HL-60/S4 treated with phorbol 12-myristate 13-acetate at 8.2 ng/mL for 4 days and 3 days (cell line): ENCODE results near the gene EPHA3.

Experiments used
- in situ Hi-C: fragments of 300-500 bp; cut with MboI; formaldehyde crosslinking; loops from 2 replicates; pipeline ENCODE4 v1.15.0; 2022; ENCODE audit warnings: low sequenced_read_pairs

The EPHA3 gene

GRCh38 chr3:89527736-89528305 lies 420.4 kb downstream of the EPHA3 start:
- in situ Hi-C loops = no loop called here
